ENCODE data around the gene C13orf42.

C13orf42 gene

GRCh38 chr13:51111174-51111573, at the start of gene C13orf42:
Gene C13orf42 (minus strand): TSS chr13:51111274. CDS start chr13:51111209, 65 bp downstream.
- DNase-seq, result no peak

GRCh38 chr13:51158880-51159518, 47.9 kb upstream of the C13orf42 start:
- no peak for DNase-seq

DNA sequence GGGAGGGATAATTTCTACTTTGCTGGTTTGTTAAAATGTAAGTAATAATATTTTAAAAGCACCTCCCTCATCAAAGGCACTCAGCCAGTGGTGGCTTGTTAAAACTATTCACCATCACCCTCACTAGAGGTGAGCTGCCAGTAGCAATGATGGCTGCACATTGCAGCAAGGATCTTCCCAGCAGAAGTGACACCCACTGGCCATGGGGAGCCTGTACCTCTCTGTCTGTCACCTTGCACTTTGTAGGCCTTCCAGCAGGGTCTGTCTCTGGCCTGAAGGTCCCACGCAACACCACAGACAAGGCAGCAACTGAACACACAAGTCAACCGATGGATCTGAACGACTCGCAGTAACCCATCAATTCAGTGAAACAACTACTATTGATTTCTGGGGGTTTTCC, 47.3 kb upstream of the C13orf42 start:
- DNase-seq, result no peak

GRCh38 chr13:51156648-51157047, 45.6 kb upstream of the C13orf42 start:
- DNase-seq, result no peak

DNA sequence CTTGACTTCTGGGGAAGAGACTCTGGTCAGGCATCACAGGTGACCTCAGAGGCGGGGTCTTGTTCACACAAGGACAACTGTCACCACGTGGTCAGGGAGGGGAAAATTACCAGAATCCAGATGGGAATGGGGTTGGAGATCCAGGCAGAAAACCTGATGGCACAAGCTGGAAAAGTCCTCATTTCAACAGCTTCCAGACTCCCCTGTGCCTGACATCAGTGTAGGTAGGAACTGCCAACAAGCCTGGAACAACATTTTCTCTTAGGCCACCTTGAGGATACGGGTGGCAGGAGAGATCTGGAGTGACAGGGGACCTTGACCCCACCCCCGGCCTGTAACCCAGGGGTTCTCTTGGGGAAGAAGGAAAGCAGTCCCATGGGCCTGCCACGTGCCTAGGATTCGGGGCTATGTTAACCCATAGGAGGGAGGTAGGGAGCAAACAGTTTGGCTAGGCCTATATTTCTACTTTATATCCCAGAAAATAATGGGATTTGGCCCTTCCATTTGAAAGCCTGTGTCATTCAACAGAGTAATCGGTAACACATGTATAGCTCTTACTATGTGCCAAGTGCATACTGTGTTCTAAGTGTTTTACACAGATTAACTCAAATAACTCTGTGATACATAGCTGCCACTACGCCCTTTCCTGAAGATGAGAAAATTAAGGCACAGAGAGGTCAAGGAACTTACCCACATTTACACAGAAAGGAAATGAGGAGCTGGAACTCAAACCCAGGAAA, 44.9 kb upstream of the C13orf42 start:
- DNase-seq, result no peak

GRCh38 chr13:51155161-51155560, 44.1 kb upstream of the C13orf42 start:
- no peak for DNase-seq

DNA sequence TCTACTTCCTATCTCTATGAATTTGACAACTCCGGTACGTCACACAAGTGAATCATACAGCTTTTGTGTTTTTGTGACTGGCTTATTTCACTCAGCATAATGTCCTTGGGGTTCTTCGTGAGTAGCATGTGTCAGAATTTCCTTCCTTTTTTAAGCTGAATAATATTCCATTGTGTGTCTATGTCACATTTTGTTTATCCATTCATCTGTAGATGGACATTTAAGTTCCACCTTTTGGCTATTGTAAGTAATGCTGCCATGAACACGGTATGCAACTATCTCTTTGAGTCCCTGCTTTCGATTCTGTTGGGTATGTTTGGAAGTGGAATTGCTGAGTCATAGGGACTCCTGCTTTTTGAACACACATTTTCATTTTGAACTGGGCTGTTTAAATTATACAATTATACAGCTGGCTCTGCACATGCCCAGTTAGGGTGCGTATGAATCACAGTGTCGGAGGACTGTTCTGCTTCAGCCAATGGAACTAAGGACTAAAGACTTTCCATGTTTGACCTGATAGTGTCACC, 43.0 kb upstream of the C13orf42 start:
- DNase-seq, result no peak

DNA sequence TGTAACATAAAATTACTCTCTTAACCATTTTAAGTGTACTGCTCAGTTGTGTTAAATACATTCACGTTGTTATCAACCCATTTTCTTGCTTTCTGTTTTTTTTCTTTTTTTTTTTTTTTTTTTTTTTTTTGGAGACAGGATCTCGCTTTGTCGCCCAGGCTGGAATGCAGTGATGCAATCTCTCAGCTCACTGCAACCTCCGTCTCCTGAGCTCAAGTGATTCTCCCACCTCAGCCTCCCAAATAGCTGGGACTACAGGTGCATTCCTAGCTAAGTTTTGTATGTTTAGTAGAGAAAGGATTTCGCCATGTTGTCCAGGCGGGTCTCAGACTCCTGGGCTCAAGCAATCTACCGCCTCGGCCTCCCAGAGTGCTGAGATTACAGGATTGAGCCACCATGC, 42.5 kb upstream of the C13orf42 start:
- DNase-seq, result no peak

GRCh38 chr13:51152701-51153100, 41.6 kb upstream of the C13orf42 start:
- no peak for DNase-seq

GRCh38 chr13:51151463-51151862, 40.4 kb upstream of the C13orf42 start:
- no peak for DNase-seq

GRCh38 chr13:51148952-51149573, 38.0 kb upstream of the C13orf42 start:
- no peak for DNase-seq

DNA sequence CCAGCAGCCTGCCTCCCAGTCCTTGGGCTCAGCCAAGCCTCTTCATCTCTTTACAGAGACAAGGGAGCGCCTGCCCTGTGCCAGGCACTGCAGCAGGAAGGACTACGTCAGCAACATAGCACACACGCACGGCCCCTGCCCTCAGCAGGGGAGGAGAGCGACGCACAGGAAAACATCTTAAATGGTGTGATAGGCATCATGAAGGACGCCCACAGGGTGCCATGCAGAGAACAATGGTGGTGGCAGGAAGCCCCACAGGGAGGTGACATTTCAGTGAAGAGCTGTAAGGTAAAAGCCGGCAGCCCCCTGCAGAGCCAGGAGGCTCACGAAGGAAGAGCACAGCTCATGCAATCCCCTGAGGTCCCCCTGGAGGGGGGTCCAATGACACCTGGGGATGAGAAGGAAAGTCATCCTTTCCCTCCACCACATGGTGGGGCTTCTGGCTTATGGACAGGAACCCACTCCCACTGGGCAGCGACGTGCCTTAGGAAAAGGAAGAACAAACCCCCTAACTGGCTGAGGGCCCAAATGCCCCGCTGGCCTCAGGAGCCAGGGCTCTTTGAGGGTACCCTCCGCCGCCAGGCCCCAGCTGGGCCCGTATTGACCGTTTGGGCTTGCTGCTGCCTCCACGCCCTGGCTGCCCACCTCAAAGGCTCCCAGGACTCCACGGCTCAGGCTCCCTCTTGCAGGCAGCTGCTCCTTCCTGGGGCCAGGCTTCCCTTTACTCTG, 37.3 kb upstream of the C13orf42 start:
- no peak for DNase-seq

DNA sequence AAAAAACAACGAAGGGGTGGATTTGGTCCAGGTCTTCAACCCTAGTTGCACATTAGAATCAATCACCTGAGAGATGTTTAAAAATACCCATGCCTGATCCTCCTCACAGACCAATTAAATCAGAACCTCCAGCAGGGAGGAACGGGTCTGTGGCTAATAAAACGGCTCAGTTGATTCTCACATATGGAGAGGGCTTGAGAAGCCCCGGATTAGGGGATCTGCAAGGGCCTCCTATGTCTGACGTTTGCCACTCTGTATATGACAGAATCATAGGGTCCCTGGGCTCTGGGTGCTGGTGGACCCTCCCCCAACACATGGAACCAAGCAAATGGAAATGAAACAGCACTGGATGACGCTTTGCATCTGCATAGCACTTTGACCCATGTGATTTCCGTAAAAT, 36.7 kb upstream of the C13orf42 start:
- DNase-seq, result no peak

- no peak for DNase-seq
Observed at GRCh38 chr13:51146667-51147066, 35.6 kb upstream of the C13orf42 start.

DNA sequence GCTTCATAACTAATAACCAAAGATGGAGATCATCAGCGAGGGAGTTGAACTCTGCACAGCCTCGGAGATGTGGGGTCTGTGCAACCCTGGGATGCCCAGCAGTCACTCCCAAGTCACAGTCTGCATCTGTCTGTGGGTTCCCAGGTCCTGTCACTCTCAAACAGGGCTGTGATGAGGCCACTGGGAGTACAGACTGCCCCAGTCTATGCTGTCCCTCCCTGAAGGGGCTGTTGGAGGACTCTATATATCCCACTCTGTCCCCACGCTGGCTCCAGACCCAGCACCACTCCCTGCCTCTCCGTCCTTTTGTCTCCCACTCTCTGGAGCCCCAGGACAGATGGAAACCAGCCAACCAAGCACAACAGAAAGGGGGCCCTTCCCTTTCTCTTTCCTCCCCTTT, 26.2 kb upstream of the C13orf42 start:
- DNase-seq, result no peak

GRCh38 chr13:51136276-51136980, 25.4 kb upstream of the C13orf42 start:
- no peak for DNase-seq

DNA sequence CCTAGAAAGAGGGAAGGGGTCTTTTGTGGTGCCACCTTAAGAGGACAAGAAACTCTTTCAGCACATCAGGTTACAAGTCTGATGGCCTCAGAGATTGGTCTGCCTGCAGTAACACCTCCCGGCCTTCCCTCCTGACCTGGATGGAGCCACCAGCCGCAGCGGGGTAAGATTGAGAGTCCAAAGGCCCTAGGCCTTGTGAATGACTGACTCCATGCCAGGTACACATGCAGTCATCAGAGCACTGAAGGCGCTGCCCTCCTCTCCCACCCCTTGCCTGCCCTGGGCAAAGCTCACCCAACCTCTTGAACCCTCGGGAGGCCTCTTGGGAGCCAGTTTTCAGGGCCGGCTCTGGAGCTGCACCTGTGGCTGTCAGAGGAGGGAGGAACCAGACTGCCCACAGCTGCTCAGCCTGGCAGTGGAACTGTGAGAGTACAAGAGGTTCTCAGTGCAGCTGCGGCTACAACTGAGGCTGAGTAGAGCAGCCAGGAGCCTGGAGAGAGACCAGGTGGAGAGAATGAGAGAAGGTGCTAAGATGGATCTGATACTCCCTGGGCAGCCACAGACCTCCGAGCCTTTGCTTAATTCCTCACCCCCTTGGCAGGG, 23.8 kb upstream of the C13orf42 start:
- no peak for DNase-seq

DNA sequence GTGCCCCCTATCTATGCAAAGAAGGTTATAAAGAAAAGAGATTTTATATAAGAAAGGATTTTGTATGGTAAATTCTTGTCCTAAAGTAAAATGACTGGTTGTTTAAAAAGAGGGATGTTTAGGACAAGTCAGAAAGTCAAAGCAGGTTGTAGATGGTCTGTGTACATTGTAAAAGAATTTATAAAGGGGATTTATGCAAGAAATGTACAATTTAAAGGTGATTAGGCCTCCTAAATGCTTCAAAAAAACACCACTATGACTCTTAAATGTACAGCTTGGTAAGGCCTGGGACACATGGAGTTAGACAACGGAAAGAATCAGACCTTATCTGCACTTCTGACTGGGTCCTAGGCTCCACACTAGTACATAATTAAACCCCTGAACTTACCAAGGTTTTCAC, 19.3 kb upstream of the C13orf42 start:
- DNase-seq, result no peak

GRCh38 chr13:51125495-51126226, 14.6 kb upstream of the C13orf42 start:
- DNase-seq, result peak; percentile 10

DNA sequence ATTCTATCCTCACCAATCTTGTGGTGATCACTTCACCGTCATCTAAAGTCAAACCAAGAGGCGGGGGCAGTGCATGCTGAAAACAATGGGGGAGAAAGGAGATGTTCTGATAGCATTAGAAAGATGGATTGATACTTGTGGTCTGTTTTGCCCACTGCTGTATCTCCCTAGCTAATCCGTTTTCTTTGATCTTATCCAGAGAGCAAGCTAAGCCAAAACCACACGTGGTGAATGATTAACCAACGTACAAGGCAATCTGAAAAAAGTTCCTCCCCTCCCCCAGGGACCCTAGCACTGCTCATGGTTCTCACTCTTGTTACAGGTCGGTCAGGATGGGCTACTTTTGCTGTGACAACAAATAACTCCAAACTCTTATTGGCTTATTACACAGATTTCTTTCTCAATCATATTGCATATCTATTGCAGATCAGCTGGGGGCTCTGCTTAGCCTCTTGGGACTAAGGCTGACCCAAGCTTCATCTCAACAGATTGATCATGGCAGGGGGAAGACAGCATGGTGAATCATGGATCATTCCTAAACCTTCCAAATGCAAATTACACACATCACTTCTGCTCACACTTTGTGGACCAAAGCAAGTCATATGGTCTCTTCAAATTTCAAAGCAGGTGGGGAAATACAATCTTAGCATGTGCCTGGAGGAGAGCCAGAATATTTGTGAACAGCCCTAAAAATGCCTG, 11.9 kb upstream of the C13orf42 start:
- DNase-seq, result no peak

DNA sequence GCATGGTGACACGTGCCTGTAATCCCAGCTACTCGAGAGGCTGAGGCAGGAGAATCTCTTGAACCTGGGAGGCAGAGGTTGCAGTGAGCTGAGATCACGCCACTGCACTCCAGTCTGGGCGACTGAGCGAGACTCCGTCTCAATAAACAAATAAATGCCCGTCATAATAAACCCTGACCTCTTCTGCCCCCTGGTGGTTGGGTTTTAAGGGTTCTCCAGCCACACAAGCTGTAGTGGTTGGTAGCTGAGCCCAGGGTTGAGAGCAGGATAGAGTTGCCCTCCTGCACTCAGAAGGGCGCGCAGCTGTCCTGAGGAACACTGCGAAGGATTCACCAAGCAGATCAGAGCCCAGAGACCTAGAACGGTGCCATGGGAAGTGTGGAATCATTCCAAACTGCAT, 9.8 kb upstream of the C13orf42 start:
- DNase-seq, result peak; percentile 31

Data from KG1 (cell line).